Nephron (organoid): ENCODE measurements around the gene MUC7.

ENCODE experiments used
- H3K27ac Mint-ChIP-seq, 3 experiments: 2 replicates each; pipeline ENCODE4 v1.8.0; 2020; ENCODE audit warnings: mixed read lengths in 3 of 3, mild to moderate bottlenecking in 2 of 3, moderate library complexity in 1 of 3
- H3K27me3 Mint-ChIP-seq: 2 replicates; pipeline ENCODE4 v1.8.0; 2021; ENCODE audit warnings: low read depth, mild to moderate bottlenecking, moderate library complexity, mixed read lengths
- H3K36me3 Mint-ChIP-seq: 2 replicates; pipeline ENCODE4 v1.8.0; 2020; ENCODE audit warnings: low read depth, mixed read lengths
- H3K4me1 Mint-ChIP-seq: 2 replicates; pipeline ENCODE4 v1.8.0; 2020; ENCODE audit warnings: mixed read lengths
- H3K4me3 Mint-ChIP-seq, 3 experiments: 2 replicates each; pipeline ENCODE4 v1.8.0; 2020; ENCODE audit warnings: mild to moderate bottlenecking in 3 of 3, mixed read lengths in 3 of 3, moderate library complexity in 2 of 3
- H3K9me3 Mint-ChIP-seq: 2 replicates; pipeline ENCODE4 v1.8.0; 2020; ENCODE audit warnings: mixed read lengths
- CTCF ChIP-seq, 3 experiments: fragments of 200-600 bp; sonication (generic); IDR thresholded peaks; one replicate each; pipeline ENCODE4 v1.5.0; 2021; ENCODE audit warnings: antibody characterized with exemption in 3 of 3; ENCODE audit not compliant: unreplicated experiment in 3 of 3

The MUC7 gene

GRCh38 chr4:70504733-70505132 is 32.7 kb downstream of the MUC7 start:
- TF ChIP-seq CTCF (IDR thresholded peaks at IDR 0.05; ENCODE audit: unreplicated experiment in 3 of 3): no peak
- no peaks in the 10 kb centered on the region for H3K9me3 Mint-ChIP-seq
- H3K4me3 Mint-ChIP-seq: no peak overlapping the region
- H3K27me3 Mint-ChIP-seq: no peaks in the 10 kb centered on the region
- no peaks in the 10 kb centered on the region for H3K36me3 Mint-ChIP-seq
- H3K4me1 Mint-ChIP-seq: no peaks in the 10 kb centered on the region
- peak overlapping the region in 1 of 3 experiments; percentile 77 for H3K27ac Mint-ChIP-seq

- Mint-ChIP-seq H3K27me3 (no peaks in the 10 kb centered on the region), H3K27ac (peak overlapping the region in 2 of 3 experiments; percentile 24 to 77), H3K36me3 (no peaks in the 10 kb centered on the region), H3K4me1 (no peaks in the 10 kb centered on the region), H3K4me3 (no peak overlapping the region), H3K9me3 (no peaks in the 10 kb centered on the region)
- TF ChIP-seq CTCF (IDR thresholded peaks at IDR 0.05; ENCODE audit: unreplicated experiment in 3 of 3): peak; percentile 96 to 99 (median 96)
These were observed 33.3 kb downstream of the MUC7 start for GRCh38 chr4:70505151-70505748.

GRCh38 chr4:70508801-70509200 is 36.8 kb downstream of the MUC7 start:
- H3K4me1 Mint-ChIP-seq: no peaks in the 10 kb centered on the region
- no peak overlapping the region for H3K27ac Mint-ChIP-seq
- no peak overlapping the region for H3K4me3 Mint-ChIP-seq
- H3K9me3 Mint-ChIP-seq: no peaks in the 10 kb centered on the region
- no peaks in the 10 kb centered on the region for H3K36me3 Mint-ChIP-seq
- TF ChIP-seq CTCF (IDR thresholded peaks at IDR 0.05; ENCODE audit: unreplicated experiment in 3 of 3): no peak
- peaks cover 5% of the 10 kb centered on the region for H3K27me3 Mint-ChIP-seq

- Mint-ChIP-seq H3K4me3 (no peak overlapping the region), H3K36me3 (no peaks in the 10 kb centered on the region), H3K27ac (no peak overlapping the region), H3K9me3 (no peaks in the 10 kb centered on the region), H3K4me1 (no peaks in the 10 kb centered on the region), H3K27me3 (peaks cover 5% of the 10 kb centered on the region)
- TF ChIP-seq CTCF (IDR thresholded peaks at IDR 0.05; ENCODE audit: unreplicated experiment in 3 of 3): no peak
These were observed 39.4 kb downstream of the MUC7 start for GRCh38 chr4:70511365-70511764.

GRCh38 chr4:70515367-70516250 is 43.6 kb downstream of the MUC7 start:
- Mint-ChIP-seq H3K27me3 (peaks cover 5% of the 10 kb centered on the region), H3K36me3 (no peaks in the 10 kb centered on the region), H3K4me3 (no peak overlapping the region), H3K4me1 (no peaks in the 10 kb centered on the region), H3K27ac (peak overlapping the region in 1 of 3 experiments; percentile 80), H3K9me3 (no peaks in the 10 kb centered on the region)
- TF ChIP-seq CTCF (IDR thresholded peaks at IDR 0.05; ENCODE audit: unreplicated experiment in 3 of 3): no peak
